H9 (cell line): ENCODE data around the gene IQCK. TPM values are rescaled to one million over a fixed set of nuclear protein-coding genes. Genes with fewer than 3 reads are reported as not detected.

ENCODE experiments used
- DNase-seq: peaks from one replicate; pipeline ENCODE4 v3.0.0-alpha.2; 2017
- H2AFZ ChIP-seq: one replicate; pipeline ENCODE4 v1.6.1; 2013; ENCODE audit warnings: mild to moderate bottlenecking, low read length, control low read depth, moderate library complexity
- H2AK5ac ChIP-seq: 2 replicates; pipeline ENCODE4 v1.6.1; 2013; ENCODE audit warnings: low read length, control low read depth, mixed read lengths; ENCODE audit not compliant: insufficient read length
- H2BK120ac ChIP-seq: one replicate; pipeline ENCODE4 v1.6.1; 2013; ENCODE audit warnings: low read depth, mild to moderate bottlenecking, low read length, control low read depth, inconsistent platforms; ENCODE audit not compliant: poor library complexity, severe bottlenecking
- H2BK12ac ChIP-seq: 2 replicates; pipeline ENCODE4 v1.6.1; 2013; ENCODE audit warnings: low read length, control low read depth, mixed read lengths, low read depth; ENCODE audit not compliant: insufficient read length
- H2BK15ac ChIP-seq: 2 replicates; pipeline ENCODE4 v1.6.1; 2013; ENCODE audit warnings: low read depth, low read length, control low read depth
- H2BK20ac ChIP-seq: one replicate; pipeline ENCODE4 v1.6.1; 2013; ENCODE audit warnings: low read depth, mild to moderate bottlenecking, low read length, control low read depth, inconsistent platforms; ENCODE audit not compliant: poor library complexity, severe bottlenecking
- H2BK5ac ChIP-seq: 2 replicates; pipeline ENCODE4 v1.6.1; 2013; ENCODE audit warnings: low read length, control low read depth, mixed read lengths; ENCODE audit not compliant: insufficient read length
- H3K14ac ChIP-seq: 2 replicates; pipeline ENCODE4 v1.6.1; 2013; ENCODE audit warnings: low read length, control low read depth; ENCODE audit not compliant: insufficient read depth
- H3K18ac ChIP-seq: 2 replicates; pipeline ENCODE4 v1.6.1; 2013; ENCODE audit warnings: low read depth, mild to moderate bottlenecking, mixed read lengths, low read length, control low read depth; ENCODE audit not compliant: insufficient read length
- H3K23ac ChIP-seq: 2 replicates; pipeline ENCODE4 v1.6.1; 2013; ENCODE audit warnings: low read length, control low read depth, mixed read lengths, low read depth; ENCODE audit not compliant: insufficient read length
- H3K23me2 ChIP-seq: 2 replicates; pipeline ENCODE4 v1.6.1; 2013; ENCODE audit warnings: low read depth, mild to moderate bottlenecking, mixed read lengths, low read length, control low read depth; ENCODE audit not compliant: insufficient read length, poor library complexity, severe bottlenecking
- H3K27ac ChIP-seq: 2 replicates; pipeline ENCODE4 v1.5.1; 2013; ENCODE audit warnings: low read length, control low read depth, mixed read lengths, low read depth; ENCODE audit not compliant: insufficient read length
- H3K27me3 ChIP-seq: 2 replicates; pipeline ENCODE4 v1.6.1; 2013; ENCODE audit warnings: low read length, control low read depth, inconsistent platforms; ENCODE audit not compliant: insufficient read depth
- H3K4ac ChIP-seq: 2 replicates; pipeline ENCODE4 v1.6.1; 2013; ENCODE audit warnings: low read depth, mild to moderate bottlenecking, control low read depth, inconsistent platforms, low read length, moderate library complexity
- H3K4me1 ChIP-seq: 2 replicates; pipeline ENCODE4 v1.6.1; 2013; ENCODE audit warnings: low read length, control low read depth, inconsistent platforms; ENCODE audit not compliant: insufficient read depth
- H3K4me2 ChIP-seq: 2 replicates; pipeline ENCODE4 v1.6.1; 2013; ENCODE audit warnings: low read length, control low read depth, mixed read lengths; ENCODE audit not compliant: insufficient read length, insufficient read depth
- H3K56ac ChIP-seq: 2 replicates; pipeline ENCODE4 v1.6.1; 2013; ENCODE audit warnings: low read depth, mild to moderate bottlenecking, mixed read lengths, low read length, control low read depth; ENCODE audit not compliant: insufficient read length
- H3K79me1 ChIP-seq: 2 replicates; pipeline ENCODE4 v1.6.1; 2013; ENCODE audit warnings: low read depth, mild to moderate bottlenecking, moderate library complexity, low read length, control low read depth, inconsistent platforms; ENCODE audit not compliant: insufficient read depth, poor library complexity, severe bottlenecking
- H3K79me2 ChIP-seq: 2 replicates; pipeline ENCODE4 v1.6.1; 2013; ENCODE audit warnings: low read length, control low read depth, inconsistent platforms; ENCODE audit not compliant: insufficient read depth
- H3K9ac ChIP-seq: 2 replicates; pipeline ENCODE4 v1.6.1; 2013; ENCODE audit warnings: low read length, control low read depth, mixed read lengths; ENCODE audit not compliant: insufficient read length; ENCODE audit errors: extremely low read depth
- H3K9me3 ChIP-seq: one replicate; pipeline ENCODE4 v1.6.1; 2013; ENCODE audit warnings: low read depth, low read length, inconsistent platforms; ENCODE audit not compliant: control insufficient read depth
- H3T11ph ChIP-seq: one replicate; pipeline ENCODE4 v1.6.1; 2013; ENCODE audit warnings: mild to moderate bottlenecking, low read length, control low read depth, inconsistent platforms
- H4K20me1 ChIP-seq: one replicate; pipeline ENCODE4 v1.6.1; 2013; ENCODE audit not compliant: control insufficient read depth, insufficient read length, insufficient read depth
- H4K5ac ChIP-seq: 2 replicates; pipeline ENCODE4 v1.6.1; 2013; ENCODE audit warnings: low read depth, mild to moderate bottlenecking, mixed read lengths, low read length, control low read depth; ENCODE audit not compliant: insufficient read length
- H4K8ac ChIP-seq: replicated peaks from 2 replicates; pipeline ENCODE4 v1.6.1; 2013; ENCODE audit warnings: low read length, control low read depth, mixed read lengths, low read depth; ENCODE audit not compliant: insufficient read length
- H4K91ac ChIP-seq: 2 replicates; pipeline ENCODE4 v1.6.1; 2013; ENCODE audit warnings: low read depth, mild to moderate bottlenecking, moderate library complexity, mixed read lengths, low read length, control low read depth; ENCODE audit not compliant: insufficient read length
- H3K27ac Mint-ChIP-seq, 3 experiments: 2 replicates in 2 of 3; 3 replicates in 1 of 3; pipeline ENCODE4 v1.8.0; 2020 to 2021; ENCODE audit warnings: mixed read lengths in 3 of 3, mild to moderate bottlenecking in 1 of 3, moderate library complexity in 1 of 3
- H3K27me3 Mint-ChIP-seq: 2 replicates; pipeline ENCODE4 v1.8.0; 2021; ENCODE audit warnings: low read depth, mild to moderate bottlenecking, moderate library complexity, mixed read lengths
- H3K36me3 Mint-ChIP-seq, 3 experiments: 2 replicates in 2 of 3; 3 replicates in 1 of 3; pipeline ENCODE4 v1.8.0; 2020 to 2021; ENCODE audit warnings: low read depth in 3 of 3, mixed read lengths in 3 of 3; ENCODE audit not compliant: insufficient read depth in 1 of 3
- H3K4me1 Mint-ChIP-seq, 2 experiments: 2 replicates each; pipeline ENCODE4 v1.8.0; 2020; ENCODE audit warnings: mixed read lengths in 2 of 2
- H3K4me3 Mint-ChIP-seq, 2 experiments: 2 replicates in 1 of 2; 3 replicates in 1 of 2; pipeline ENCODE4 v1.8.0; 2020 to 2021; ENCODE audit warnings: mild to moderate bottlenecking in 2 of 2, mixed read lengths in 2 of 2, moderate library complexity in 1 of 2
- H3K9me3 Mint-ChIP-seq, 2 experiments: 2 replicates in 1 of 2; 3 replicates in 1 of 2; pipeline ENCODE4 v1.8.0; 2020; ENCODE audit warnings: mild to moderate bottlenecking in 2 of 2, mixed read lengths in 2 of 2, moderate library complexity in 1 of 2
- CTCF ChIP-seq: fragments of 200-600 bp; sonication (generic); conservative IDR thresholded peaks from 3 replicates; pipeline ENCODE4 v1.8.0; 2021; ENCODE audit warnings: antibody characterized with exemption, mild to moderate bottlenecking
- WGBS: extraction: QIAGEN DNeasy Blood & Tissue Kit; methylation state at CpG from one replicate; pipeline ENCODE4 v1.1.7; 2013; ENCODE audit warnings: missing lambda C conversion rate, low lambda C conversion rate, mixed read lengths; ENCODE audit not compliant: insufficient read length; ENCODE audit errors: extremely low coverage; 5-methylcytosine and 5-hydroxymethylcytosine counted together
- total RNA-seq: library from RNA; stranded (reverse); gene quantifications from 2 replicates; pipeline ENCODE4 v1.2.1, GENCODE V29; 2021

The IQCK gene
- total RNA-seq, 1 experiment from 2014 or later: 9.0 TPM

GRCh38 chr16:19831678-19832077 is 113.6 kb downstream of the IQCK start:
- Mint-ChIP-seq H3K4me3 (no peak overlapping the region), H3K27ac (0 out of 7 replicates have a peak overlapping the region, but pooled peaks of 1 of the 3 experiments have one; percentile 15), H3K9me3 (no peaks in the 10 kb centered on the region), H3K4me1 (peaks cover 0 to 2% of the 10 kb centered on the region in 2 experiments; a peak in 1 of 4 replicates), H3K36me3 (peaks cover 0 to 2% (median 0%) of the 10 kb centered on the region in 3 experiments; a peak in 1 of 7 replicates), H3K27me3 (no peaks in the 10 kb centered on the region)
- H3K9me3 ChIP-seq: no peaks in the 10 kb centered on the region
- no peaks in the 10 kb centered on the region for H3K79me2 ChIP-seq
- H4K91ac ChIP-seq: no peak overlapping the region
- no peaks in the 10 kb centered on the region for H3K23me2 ChIP-seq
- no peak overlapping the region for H3K23ac ChIP-seq
- H3K27ac ChIP-seq: no peak overlapping the region
- no peak overlapping the region for H2BK12ac ChIP-seq
- no peak overlapping the region for H3K4ac ChIP-seq
- H2BK120ac ChIP-seq: no peak overlapping the region
- no peaks in the 10 kb centered on the region for H3K27me3 ChIP-seq
- H4K5ac ChIP-seq: no peak overlapping the region
- H2BK5ac ChIP-seq: no peak overlapping the region
- no peak overlapping the region for H3T11ph ChIP-seq
- no peak overlapping the region for H2AK5ac ChIP-seq
- no peak overlapping the region for H3K18ac ChIP-seq
- no peak overlapping the region for H4K8ac ChIP-seq
- no CpG with 5 or more reads among the region's 6 CpGs for WGBS
- no peaks in the 10 kb centered on the region for H3K79me1 ChIP-seq
- TF ChIP-seq CTCF: no peak
- DNase-seq: no peak
- no peak overlapping the region for H3K9ac ChIP-seq
- no peak overlapping the region for H3K56ac ChIP-seq
- no peak overlapping the region for H2BK15ac ChIP-seq
- no peak overlapping the region for H2BK20ac ChIP-seq
- no peak overlapping the region for H3K4me2 ChIP-seq
- H3K14ac ChIP-seq: no peak overlapping the region
- H2AFZ ChIP-seq: no peak overlapping the region
- no peaks in the 10 kb centered on the region for H4K20me1 ChIP-seq
- no peaks in the 10 kb centered on the region for H3K4me1 ChIP-seq
